Sigmoid colon (tissue), 4 donors: ENCODE data around the gene ID1.

ENCODE experiments used
- EP300 ChIP-seq, 4 donors: sonication (generic); formaldehyde crosslinking; IDR thresholded peaks; one replicate each; pipeline ENCODE4 v1.6.1; 2017; ENCODE audit warnings: antibody characterized with exemption in 4 of 4
- POLR2A ChIP-seq, 2 donors: fragments of 450-650 bp; IDR thresholded peaks; one replicate each; pipeline ENCODE4 v1.6.1; 2016; ENCODE audit warnings: antibody characterized with exemption in 2 of 2, mild to moderate bottlenecking in 2 of 2, moderate library complexity in 2 of 2
- POLR2AphosphoS5 ChIP-seq, 4 donors: sonication (generic); formaldehyde crosslinking; IDR thresholded peaks; one replicate each; pipeline ENCODE4 v1.6.1; 2017; ENCODE audit warnings: antibody characterized with exemption in 4 of 4
- TF ChIP-seq, protein P1 (sequence below), 4 experiments: fragments of 450-650 bp in 3 of 4; fragments of 200-600 bp in 1 of 4; IDR thresholded peaks; one replicate each; pipeline ENCODE4 v1.5.1; 2016 to 2019; ENCODE audit warnings: antibody characterized with exemption in 4 of 4, mild to moderate bottlenecking in 3 of 4, moderate library complexity in 2 of 4

DNA sequence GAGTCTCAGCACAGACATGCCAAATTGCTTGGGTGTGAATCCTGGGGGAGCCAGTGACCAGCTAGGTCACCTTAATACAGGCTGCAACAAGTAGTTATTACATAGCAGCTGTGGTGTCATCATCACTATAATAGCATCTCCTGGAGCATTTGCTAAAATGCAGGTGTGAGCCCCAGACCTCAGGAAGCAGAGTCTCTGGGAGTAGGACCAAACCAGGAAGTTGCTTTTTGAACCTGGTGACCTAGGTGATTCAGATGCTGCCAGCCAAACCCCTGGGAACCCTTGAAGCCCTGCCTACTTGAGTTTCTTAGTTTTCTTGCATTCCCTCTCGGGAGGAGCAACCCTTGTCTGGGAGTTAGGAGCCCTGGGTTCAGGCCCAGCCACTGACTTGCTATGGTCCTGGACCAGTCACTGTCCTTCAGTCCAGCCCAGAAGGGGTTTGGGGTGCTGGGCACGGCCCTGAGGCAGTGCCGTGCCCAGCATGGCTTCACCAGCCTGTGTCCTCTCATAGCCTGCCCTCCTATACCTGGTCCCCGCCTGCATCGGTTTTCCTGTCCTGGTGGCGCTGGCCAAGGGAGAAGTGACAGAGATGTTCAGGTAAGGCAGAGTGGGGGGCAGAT, 39.3 kb upstream of the ID1 start:
- TF ChIP-seq, protein P1, sequence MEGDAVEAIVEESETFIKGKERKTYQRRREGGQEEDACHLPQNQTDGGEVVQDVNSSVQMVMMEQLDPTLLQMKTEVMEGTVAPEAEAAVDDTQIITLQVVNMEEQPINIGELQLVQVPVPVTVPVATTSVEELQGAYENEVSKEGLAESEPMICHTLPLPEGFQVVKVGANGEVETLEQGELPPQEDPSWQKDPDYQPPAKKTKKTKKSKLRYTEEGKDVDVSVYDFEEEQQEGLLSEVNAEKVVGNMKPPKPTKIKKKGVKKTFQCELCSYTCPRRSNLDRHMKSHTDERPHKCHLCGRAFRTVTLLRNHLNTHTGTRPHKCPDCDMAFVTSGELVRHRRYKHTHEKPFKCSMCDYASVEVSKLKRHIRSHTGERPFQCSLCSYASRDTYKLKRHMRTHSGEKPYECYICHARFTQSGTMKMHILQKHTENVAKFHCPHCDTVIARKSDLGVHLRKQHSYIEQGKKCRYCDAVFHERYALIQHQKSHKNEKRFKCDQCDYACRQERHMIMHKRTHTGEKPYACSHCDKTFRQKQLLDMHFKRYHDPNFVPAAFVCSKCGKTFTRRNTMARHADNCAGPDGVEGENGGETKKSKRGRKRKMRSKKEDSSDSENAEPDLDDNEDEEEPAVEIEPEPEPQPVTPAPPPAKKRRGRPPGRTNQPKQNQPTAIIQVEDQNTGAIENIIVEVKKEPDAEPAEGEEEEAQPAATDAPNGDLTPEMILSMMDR (IDR thresholded peaks at IDR 0.05): no peak
- TF ChIP-seq EP300 (IDR thresholded peaks at IDR 0.05): no peak
- no peak for TF ChIP-seq POLR2AphosphoS5 (IDR thresholded peaks at IDR 0.05)
- TF ChIP-seq POLR2A (IDR thresholded peaks at IDR 0.05): no peak
